SH-SY5Y (cell line): ENCODE measurements around the gene ARHGAP4.

Source experiments
- GATA2 ChIP-seq: IDR thresholded peaks from 2 replicates; pipeline ENCODE4 v1.6.1; 2011; ENCODE audit warnings: mild to moderate bottlenecking, low read depth, low read length
- GATA3 ChIP-seq: IDR thresholded peaks from 2 replicates; pipeline ENCODE4 v1.6.1; 2011; ENCODE audit warnings: low read depth, mild to moderate bottlenecking, low read length, moderate library complexity

DNA sequence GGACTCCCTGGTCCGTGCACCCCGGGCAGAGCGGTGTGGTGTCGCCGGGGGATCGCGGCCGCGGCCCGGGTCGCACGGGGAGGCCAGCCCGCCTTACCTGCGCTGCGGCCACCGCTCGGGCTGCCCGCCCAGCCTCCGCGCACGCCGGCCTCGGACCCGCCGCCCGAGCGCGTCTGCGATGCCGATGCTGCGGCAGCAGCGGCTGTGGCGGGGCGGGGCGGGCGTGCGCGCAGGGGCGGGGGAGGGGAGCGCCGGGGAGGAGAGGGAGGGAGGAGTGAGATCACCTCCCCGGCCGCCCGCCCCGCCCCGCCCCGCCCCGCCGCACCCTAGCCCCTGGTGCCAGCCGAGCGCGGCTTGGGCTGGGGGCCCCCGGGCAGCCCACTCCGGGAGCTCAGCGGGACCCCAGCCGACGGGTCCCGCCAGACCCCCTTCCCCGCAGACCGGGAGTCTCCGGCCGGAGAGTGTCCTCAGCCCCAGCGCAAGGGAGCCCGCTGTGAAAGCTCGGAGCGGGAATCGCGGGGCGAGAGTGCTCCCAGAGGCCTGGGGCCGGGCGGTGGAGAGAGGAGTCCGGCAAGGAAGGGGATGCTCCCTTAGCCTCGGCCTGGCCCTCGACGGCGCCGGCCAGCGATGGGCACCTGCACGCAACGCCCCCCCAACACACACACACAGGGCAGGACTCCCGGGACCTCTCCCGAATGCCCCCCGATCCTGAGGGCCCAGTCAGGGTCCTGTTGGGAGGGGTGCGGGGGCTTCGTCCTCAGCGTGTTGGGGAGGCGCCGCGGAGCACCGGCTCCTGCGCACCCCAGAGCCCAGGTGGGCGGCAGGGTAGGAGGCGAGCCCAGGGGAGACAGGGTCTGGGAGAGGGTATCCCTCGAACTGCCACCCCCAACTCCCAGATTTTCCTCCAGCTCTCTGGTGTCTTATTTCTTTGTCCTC is 39.8 kb downstream of the ARHGAP4 start, which contains the start of gene L1CAM:
- TF ChIP-seq GATA2 (no peak), GATA3 (no peak)
